IPS-18a (cell line): ENCODE results near the gene ABO.
"Not testable (repeated sequence)": the region's sequence is repeated elsewhere in the genome, so short reads cannot be mapped to it uniquely, and the experiment has no call there.

ENCODE experiments used
- H3K27ac ChIP-seq: one replicate; pipeline ENCODE4 v1.5.1; 2013; ENCODE audit warnings: low read length
- H3K27me3 ChIP-seq: one replicate; pipeline ENCODE4 v1.6.1; 2013; ENCODE audit warnings: mild to moderate bottlenecking, low read length; ENCODE audit not compliant: control insufficient read depth, insufficient read depth
- H3K36me3 ChIP-seq: one replicate; pipeline ENCODE4 v1.6.1; 2013; ENCODE audit warnings: low read depth, low read length; ENCODE audit not compliant: control insufficient read depth
- H3K4me1 ChIP-seq: one replicate; pipeline ENCODE4 v1.6.1; 2013; ENCODE audit warnings: low read depth, low read length; ENCODE audit not compliant: control insufficient read depth
- H3K4me3 ChIP-seq: one replicate; pipeline ENCODE4 v1.5.1; 2013; ENCODE audit warnings: low read length
- H3K9ac ChIP-seq: one replicate; pipeline ENCODE4 v1.6.1; 2013; ENCODE audit warnings: mild to moderate bottlenecking, low read length, moderate library complexity
- H3K9me3 ChIP-seq: one replicate; pipeline ENCODE4 v1.6.1; 2013; ENCODE audit warnings: low read depth, low read length; ENCODE audit not compliant: control insufficient read depth

The ABO gene

DNA sequence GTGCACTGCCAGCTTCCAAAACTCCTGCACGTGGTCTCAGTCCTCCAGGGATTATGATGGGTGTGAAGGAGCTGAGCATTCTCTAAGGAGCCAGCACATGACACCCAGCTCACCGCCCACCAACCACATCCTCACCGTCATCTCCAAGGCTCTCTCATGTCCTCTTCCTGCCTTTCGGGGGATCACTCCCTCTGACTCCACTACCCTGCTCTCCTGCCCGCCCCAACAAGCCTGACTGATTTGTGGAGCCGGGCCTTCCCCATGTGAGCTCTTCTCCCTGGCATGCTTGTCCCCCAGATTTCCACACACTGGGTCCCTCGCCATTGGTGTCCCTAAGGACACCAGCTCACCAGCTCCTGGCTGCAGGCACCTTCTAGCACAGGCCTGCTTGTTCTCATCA, 1.9 kb downstream of the ABO start:
- no peaks in the 10 kb centered on the region for H3K36me3 ChIP-seq
- H3K27ac ChIP-seq, result no peak overlapping the region
- H3K9ac ChIP-seq, result no peak overlapping the region
- peaks cover 68% of the 10 kb centered on the region for H3K27me3 ChIP-seq
- H3K9me3 ChIP-seq, result no peaks in the 10 kb centered on the region
- no peaks in the 10 kb centered on the region for H3K4me1 ChIP-seq
- no peak overlapping the region for H3K4me3 ChIP-seq

DNA sequence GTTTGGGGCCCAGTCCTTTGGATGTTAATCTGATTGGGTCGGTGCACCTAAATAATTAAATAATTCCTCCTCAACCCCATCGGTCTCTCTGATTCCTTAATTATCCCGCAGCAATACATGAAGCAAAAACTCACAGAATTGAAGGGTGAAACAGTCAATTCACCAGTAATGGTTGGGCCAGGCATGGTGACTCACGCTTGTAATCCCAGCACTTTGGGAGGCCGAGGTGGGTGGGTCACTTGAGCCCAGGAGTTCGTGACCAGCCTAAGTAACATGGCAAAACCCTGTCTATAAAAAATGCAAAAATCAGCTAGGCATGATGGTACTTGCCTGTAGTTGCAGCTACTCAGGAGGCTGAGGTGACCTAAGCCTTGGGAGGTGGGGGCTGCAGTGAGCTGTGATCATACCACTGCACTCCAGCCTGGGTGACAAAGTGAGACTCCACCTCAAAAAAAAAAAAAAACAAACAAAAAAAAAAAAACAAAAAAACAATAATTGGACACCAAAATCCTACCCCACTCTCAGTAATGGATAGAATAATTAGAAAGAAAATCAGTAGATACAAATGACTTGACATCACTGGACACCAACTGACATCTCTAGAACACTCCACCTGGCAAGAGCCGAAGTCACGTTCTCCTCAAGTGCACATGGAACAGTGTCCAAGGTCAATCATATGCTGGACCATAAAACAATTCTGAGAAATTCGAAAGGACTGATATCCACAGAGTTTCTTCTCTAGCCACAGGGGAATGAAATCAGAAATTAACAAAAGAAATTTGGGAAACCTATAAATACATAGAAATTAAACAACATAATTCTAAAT, 5.3 kb downstream of the ABO start:
- Histone ChIP-seq H3K27me3 (peaks cover 35% of the 10 kb centered on the region), H3K9ac (no peak overlapping the region), H3K36me3 (no peaks in the 10 kb centered on the region), H3K4me1 (no peaks in the 10 kb centered on the region), H3K4me3 (no peak overlapping the region), H3K27ac (no peak overlapping the region), H3K9me3 (no peaks in the 10 kb centered on the region)

DNA sequence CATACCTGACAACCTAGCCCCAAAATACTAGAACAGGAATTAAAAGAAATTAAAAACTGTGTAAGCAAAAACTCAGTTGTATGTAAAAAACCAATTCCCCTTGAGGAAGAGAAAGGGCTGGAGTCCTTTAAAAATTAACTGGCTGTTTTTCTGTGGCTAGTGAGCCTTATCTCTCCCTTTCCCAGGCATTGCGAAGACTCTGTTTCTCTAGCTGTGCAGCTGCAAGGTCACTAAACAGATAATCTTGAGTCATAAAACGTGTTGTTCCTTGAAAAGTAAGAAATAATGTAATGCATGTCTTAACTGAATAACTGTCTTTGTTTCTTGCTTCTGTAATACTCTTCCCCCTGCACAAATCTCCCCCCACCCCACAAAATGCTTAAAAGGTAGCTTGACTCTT, 5.9 kb downstream of the ABO start:
- not testable (repeated sequence) for H3K27ac ChIP-seq, H3K9ac ChIP-seq, H3K36me3 ChIP-seq, H3K4me1 ChIP-seq, H3K4me3 ChIP-seq, H3K9me3 ChIP-seq
- H3K27me3 ChIP-seq, result peaks cover 29% of the 10 kb centered on the region

DNA sequence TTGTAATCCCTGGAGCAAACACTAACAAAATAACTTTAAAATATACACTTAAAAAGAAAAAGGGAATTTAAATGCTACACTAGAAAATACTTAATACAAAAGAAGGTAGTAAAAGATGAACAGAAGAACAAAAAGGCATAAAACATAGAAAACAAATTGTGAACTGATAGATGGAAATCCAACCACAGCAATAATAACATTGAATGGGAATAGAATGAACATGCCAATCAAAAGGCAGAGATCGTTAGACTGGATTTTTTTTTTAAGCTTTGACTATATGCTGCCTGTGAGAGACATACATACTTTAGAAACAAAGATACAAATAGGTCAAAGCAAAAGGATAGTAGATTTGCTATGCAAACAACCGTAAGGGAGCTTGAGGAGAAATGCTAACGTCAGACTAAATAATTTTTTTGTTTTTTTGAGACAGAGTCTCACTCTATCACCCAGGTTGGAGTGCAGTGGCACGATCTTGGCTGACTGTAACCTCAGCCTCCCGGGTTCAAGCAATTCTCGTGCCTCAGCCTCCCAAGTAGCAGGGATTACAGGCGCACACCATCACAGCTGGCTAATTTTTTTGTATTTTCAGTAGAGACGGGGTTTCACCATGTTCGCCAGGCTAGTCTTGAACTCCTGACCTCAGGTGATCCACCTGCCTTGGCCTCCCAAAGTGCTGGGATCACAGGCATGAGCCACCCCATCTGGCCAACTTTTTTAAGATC, 6.5 kb downstream of the ABO start:
- no peak overlapping the region for H3K9ac ChIP-seq
- H3K9me3 ChIP-seq, result no peaks in the 10 kb centered on the region
- H3K27me3 ChIP-seq, result peaks cover 22% of the 10 kb centered on the region
- no peaks in the 10 kb centered on the region for H3K36me3 ChIP-seq
- H3K4me1 ChIP-seq, result no peaks in the 10 kb centered on the region
- H3K27ac ChIP-seq, result no peak overlapping the region
- no peak overlapping the region for H3K4me3 ChIP-seq

DNA sequence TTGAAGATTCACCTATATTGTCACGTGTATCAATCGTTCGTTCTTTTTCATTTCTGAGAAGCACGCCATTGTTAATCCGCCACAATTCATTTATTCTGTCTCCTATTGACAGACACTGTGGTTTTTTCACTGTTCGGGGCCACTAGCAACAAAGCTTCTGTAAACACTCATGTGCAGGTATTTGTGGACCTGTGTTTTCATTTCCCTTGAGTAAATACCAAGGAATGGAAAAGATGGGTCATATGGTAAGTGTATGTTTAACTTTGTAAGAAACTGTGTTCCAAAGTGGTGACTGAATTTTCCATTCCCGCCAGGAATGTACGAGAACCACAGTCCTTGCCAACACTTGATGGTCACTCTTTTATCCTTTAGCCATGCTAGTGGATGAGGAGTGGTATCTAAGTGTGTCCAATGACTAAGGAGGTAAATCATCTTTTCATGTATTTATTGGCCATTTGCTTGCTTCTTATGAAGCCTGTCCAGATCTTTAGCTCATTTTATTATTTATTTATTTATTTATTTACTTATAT, 10.7 kb downstream of the ABO start:
- H3K36me3 ChIP-seq, result no peaks in the 10 kb centered on the region

DNA sequence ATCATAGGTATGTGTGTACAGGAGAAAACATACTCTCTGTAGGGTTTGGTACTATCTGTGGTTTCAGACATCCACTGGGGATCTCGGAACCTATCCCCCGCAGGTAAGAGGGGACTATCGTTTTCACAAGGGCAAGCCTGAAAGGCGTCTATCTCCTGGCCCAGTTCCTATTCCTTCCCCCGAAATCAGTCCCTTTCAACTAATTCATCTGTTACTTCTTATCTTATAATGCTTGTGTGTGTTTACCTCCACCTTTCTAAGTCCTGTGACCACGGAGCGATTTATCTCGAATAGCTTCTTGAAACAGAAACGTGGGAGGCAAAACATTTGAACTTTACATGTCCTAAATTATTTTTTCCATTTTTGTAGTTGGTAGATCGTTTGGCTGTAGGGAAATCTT, 11.4 kb downstream of the ABO start:
- H3K27ac ChIP-seq, result no peak overlapping the region
- no peaks in the 10 kb centered on the region for H3K36me3 ChIP-seq
- H3K9ac ChIP-seq, result no peak overlapping the region

More for the DNA sequence above, 10.7 kb downstream of the ABO start:
- H3K4me1 ChIP-seq, result no peaks in the 10 kb centered on the region
- H3K9me3 ChIP-seq, result no peaks in the 10 kb centered on the region
- no peaks in the 10 kb centered on the region for H3K27me3 ChIP-seq
- H3K9ac ChIP-seq, result no peak overlapping the region
- H3K27ac ChIP-seq, result no peak overlapping the region
- no peak overlapping the region for H3K4me3 ChIP-seq

DNA sequence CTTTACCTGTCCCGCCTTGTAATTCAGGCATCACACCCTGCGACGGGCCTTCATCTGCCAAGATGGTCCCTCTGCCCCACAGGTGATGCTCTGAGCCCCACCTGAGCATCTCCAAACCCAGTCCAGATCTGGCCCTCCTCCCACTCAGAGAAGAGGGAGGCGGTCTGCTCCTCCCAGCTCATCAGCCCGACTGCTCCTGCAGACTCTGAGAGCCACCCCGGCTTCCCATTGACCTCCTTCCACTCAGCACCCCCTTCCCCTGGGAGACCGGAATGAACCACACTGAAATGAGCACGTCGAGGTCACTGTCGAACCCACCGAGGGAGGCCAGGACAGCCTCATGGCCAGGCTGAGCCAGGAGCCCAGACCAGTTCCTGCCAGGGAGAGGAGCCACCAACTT, 12.8 kb downstream of the ABO start:
- no peaks in the 10 kb centered on the region for H3K27me3 ChIP-seq
- no peak overlapping the region for H3K9ac ChIP-seq
- no peaks in the 10 kb centered on the region for H3K36me3 ChIP-seq
- H3K9me3 ChIP-seq, result no peaks in the 10 kb centered on the region
- no peak overlapping the region for H3K4me3 ChIP-seq
- H3K4me1 ChIP-seq, result peaks cover 6% of the 10 kb centered on the region
- no peak overlapping the region for H3K27ac ChIP-seq

More for the DNA sequence above, 11.4 kb downstream of the ABO start:
- Histone ChIP-seq H3K4me3 (no peak overlapping the region), H3K4me1 (no peaks in the 10 kb centered on the region), H3K27me3 (no peaks in the 10 kb centered on the region), H3K9me3 (no peaks in the 10 kb centered on the region)

DNA sequence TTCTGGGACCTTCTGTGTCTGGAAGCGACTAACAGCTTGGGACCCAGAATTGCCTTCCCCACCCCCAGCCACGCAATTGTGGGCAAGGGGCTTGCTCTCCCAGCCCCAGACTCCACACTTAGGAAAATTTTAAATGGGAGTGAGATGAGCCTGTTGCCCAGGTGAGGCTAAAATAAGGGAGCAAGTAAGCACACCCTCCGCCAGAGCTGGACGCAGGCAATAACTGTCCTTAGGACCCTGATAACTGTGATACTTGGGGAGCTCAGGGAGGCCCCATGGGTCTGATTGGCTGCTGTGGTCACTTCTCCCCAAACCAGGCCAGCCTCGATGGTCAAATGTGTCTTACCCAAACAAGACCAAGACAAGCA, 13.3 kb downstream of the ABO start:
- Histone ChIP-seq H3K4me1 (peaks cover 6% of the 10 kb centered on the region), H3K9ac (no peak overlapping the region), H3K4me3 (no peak overlapping the region), H3K36me3 (no peaks in the 10 kb centered on the region), H3K9me3 (no peaks in the 10 kb centered on the region), H3K27ac (no peak overlapping the region), H3K27me3 (no peaks in the 10 kb centered on the region)

DNA sequence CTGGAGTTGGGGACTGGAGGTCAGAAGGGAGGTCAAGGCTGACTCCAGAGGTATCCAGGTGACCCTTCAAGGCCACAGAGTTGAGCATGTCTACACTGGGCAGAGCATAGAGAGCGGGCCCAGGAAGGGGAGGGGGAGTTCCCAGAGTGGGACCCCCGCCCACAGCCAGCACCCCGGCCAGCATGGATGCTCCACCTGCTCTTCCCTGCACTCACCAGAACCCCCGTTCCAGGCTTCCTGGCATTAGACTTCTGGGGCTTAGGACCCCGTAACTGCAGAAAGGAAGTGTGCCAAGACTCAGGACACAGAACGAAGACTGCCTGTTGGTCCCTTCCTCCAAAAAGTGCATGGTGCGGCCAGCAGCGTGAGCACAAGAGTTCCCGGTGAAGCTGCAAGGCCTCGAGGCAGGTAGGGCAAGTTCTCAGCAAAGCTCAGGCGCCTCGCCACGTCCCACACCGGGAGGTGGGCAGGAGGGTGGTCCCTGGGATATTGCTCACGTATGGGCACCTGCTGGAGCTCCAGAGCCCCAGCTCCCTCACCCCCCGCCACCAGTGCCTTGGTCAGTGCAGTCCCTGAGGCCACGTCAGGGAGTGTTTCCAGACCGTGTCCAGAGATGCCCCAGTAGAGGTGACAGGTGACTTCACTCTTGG, 13.8 kb downstream of the ABO start:
- no peaks in the 10 kb centered on the region for H3K27me3 ChIP-seq

DNA sequence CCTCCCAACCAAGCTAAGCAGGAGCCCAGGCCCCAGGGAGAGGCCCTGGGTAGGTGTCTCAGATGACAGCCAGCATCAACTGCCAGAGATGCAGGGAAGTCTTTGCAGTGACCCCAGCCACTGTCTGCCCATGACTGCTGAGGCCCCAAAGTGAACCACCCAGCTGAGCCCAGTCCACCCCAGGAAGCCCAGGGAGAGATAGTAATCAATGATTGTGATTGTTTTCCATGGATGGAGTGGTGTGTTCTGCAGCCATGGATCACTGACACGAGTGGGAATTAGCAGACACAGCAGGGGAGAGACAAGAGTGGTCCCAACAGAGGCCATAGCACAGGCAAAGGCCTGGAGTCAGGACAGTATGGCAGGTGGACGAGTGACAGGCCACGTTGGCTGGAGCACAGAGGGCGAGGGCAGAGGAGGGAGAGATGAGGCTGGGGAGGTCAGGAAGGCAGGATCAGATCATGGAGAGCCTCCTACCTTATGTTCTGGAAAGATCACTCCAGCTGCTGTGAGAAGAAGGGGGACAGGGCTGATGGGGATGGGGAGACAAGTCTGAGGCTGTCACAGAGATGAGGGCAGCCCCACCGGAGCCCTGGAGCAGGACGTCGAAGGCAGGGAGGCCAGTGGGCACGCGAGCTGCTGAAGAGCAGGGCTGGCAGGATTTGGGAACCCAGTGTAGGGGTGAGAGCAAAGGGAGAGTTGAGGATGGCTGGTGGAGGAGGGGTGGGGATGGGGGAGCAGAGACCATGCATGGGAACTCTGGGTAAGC, 14.5 kb downstream of the ABO start:
- Histone ChIP-seq H3K9ac (no peak overlapping the region), H3K27me3 (no peaks in the 10 kb centered on the region), H3K4me3 (no peak overlapping the region), H3K36me3 (no peaks in the 10 kb centered on the region), H3K4me1 (peaks cover 6% of the 10 kb centered on the region), H3K9me3 (no peaks in the 10 kb centered on the region), H3K27ac (no peak overlapping the region)

More for the DNA sequence above, 13.8 kb downstream of the ABO start:
- H3K9me3 ChIP-seq, result no peaks in the 10 kb centered on the region
- H3K27ac ChIP-seq, result no peak overlapping the region
- H3K4me3 ChIP-seq, result no peak overlapping the region
- H3K4me1 ChIP-seq, result peaks cover 6% of the 10 kb centered on the region
- no peaks in the 10 kb centered on the region for H3K36me3 ChIP-seq
- H3K9ac ChIP-seq, result no peak overlapping the region
